HUES64 (cell line): ENCODE measurements around the gene CNTN6. TPM values are rescaled to one million over a fixed set of nuclear protein-coding genes. Genes with fewer than 3 reads are reported as not detected.

Experiments used
- H3K27ac ChIP-seq: 2 replicates; pipeline ENCODE4 v1.7.0; 2013; ENCODE audit warnings: low read depth, low read length, inconsistent platforms
- H3K27me3 ChIP-seq: 2 replicates; pipeline ENCODE4 v1.6.1; 2013; ENCODE audit warnings: mild to moderate bottlenecking, low read length; ENCODE audit not compliant: insufficient read depth
- H3K36me3 ChIP-seq: 2 replicates; pipeline ENCODE4 v1.6.1; 2013; ENCODE audit warnings: mild to moderate bottlenecking, low read length; ENCODE audit not compliant: insufficient read depth
- H3K4me1 ChIP-seq: 2 replicates; pipeline ENCODE4 v1.6.1; 2013; ENCODE audit warnings: mild to moderate bottlenecking, low read length, moderate library complexity; ENCODE audit not compliant: insufficient read depth
- H3K4me3 ChIP-seq: 2 replicates; pipeline ENCODE4 v1.5.1; 2013; ENCODE audit warnings: mild to moderate bottlenecking, low read length, moderate library complexity
- H3K9ac ChIP-seq: 2 replicates; pipeline ENCODE4 v1.6.1; 2013; ENCODE audit warnings: mild to moderate bottlenecking, low read depth, low read length
- H3K9me3 ChIP-seq: 2 replicates; pipeline ENCODE4 v1.6.1; 2013; ENCODE audit warnings: low read depth, low read length; ENCODE audit not compliant: insufficient read depth
- WGBS: fragments of 150-250, 120-280 bp; methylation state at CpG from one replicate; pipeline ENCODE4 v1.1.7; 2013; ENCODE audit warnings: missing lambda C conversion rate; 5-methylcytosine and 5-hydroxymethylcytosine counted together
- polyA plus RNA-seq, 2 experiments: library from polyadenylated mRNA; stranded (reverse); fragments of 50-300 nt; gene quantifications; one replicate each; pipeline ENCODE4 v1.2.3, GENCODE V29; 2013

Gene CNTN6
- polyA plus RNA-seq (2013, experiment 1 of 2), result 0.20 TPM
- 0.19 TPM for polyA plus RNA-seq (2013, experiment 2 of 2)

DNA sequence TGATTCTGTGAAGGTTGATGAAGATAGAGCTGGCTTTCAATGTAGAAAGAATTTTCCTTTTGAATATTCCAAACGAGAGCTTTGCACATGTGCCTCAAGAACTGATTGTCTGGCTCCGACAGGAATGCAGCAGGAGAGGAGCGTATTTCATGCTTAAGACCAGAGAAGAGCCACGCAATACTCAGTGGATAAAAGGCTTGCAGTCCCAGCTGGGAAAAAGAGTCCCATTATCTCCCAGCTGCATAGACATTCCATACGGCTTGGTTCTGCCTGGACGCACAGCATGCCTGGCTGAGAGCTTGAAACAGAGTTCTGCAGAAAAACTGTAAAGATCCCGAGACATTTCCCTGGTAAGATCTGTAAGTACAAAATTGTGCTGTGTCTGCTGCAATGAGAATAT is at the start of gene CNTN6:
TSS of gene CNTN6 (plus strand) at position 254 of the 400 bp plus-strand sequence. CDS start 54,985 bp downstream, outside the sequence.
- H3K4me1 ChIP-seq, result peaks cover 9% of the 10 kb centered on the region; the same call in 1 of the 2 replicates
- no peak within 1 kb of the TSS for H3K4me3 ChIP-seq
- H3K27ac ChIP-seq, result no peak within 1 kb of the TSS
- no peak within 1 kb of the TSS for H3K9ac ChIP-seq
- no peaks in the 10 kb centered on the region for H3K36me3 ChIP-seq
- no peaks in the 10 kb centered on the region for H3K27me3 ChIP-seq
- WGBS, result 82% methylated on average over 7 of the region's 7 CpGs
- H3K9me3 ChIP-seq, result peaks cover 4% of the 10 kb centered on the region

DNA sequence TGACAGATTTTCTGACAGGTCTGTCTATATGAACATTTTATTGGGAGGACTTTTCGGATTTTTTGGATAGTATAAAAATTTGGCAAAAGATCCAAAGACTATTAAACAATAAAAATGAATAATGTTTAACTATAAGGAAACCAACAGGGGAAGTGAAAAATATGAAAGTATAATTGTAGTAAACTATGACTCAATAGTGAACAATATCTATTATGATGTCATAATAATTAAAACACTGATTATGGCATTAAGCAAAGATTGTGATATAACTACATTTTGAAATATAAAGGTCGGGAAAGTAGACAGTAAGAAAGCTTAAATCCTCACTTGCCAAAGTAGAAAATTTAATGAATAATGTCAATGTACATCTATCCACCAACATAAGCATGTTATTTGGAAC is 44.3 kb upstream of the CNTN6 start:
- no peaks in the 10 kb centered on the region for H3K4me1 ChIP-seq
- WGBS, result no CpG with 5 or more reads among the region's 2 CpGs
- H3K9ac ChIP-seq, result no peak overlapping the region
- H3K9me3 ChIP-seq, result peaks cover 23% of the 10 kb centered on the region
- no peak overlapping the region for H3K27ac ChIP-seq
- no peaks in the 10 kb centered on the region for H3K36me3 ChIP-seq
- H3K27me3 ChIP-seq, result no peaks in the 10 kb centered on the region
- H3K4me3 ChIP-seq, result no peak overlapping the region

- Histone ChIP-seq H3K9ac (no peak overlapping the region), H3K4me1 (no peaks in the 10 kb centered on the region), H3K4me3 (no peak overlapping the region), H3K27me3 (no peaks in the 10 kb centered on the region), H3K9me3 (peaks cover 13% of the 10 kb centered on the region; the same call in 1 of the 2 replicates), H3K27ac (no peak overlapping the region), H3K36me3 (no peaks in the 10 kb centered on the region)
- 75% methylated on average over 3 of the region's 3 CpGs for WGBS
These were observed 37.0 kb upstream of the CNTN6 start for GRCh38 chr3:1055870-1056269.

- no peak overlapping the region for H3K4me3 ChIP-seq
- H3K9ac ChIP-seq, result no peak overlapping the region
These were observed 36.1 kb upstream of the CNTN6 start for GRCh38 chr3:1056744-1057143.

DNA sequence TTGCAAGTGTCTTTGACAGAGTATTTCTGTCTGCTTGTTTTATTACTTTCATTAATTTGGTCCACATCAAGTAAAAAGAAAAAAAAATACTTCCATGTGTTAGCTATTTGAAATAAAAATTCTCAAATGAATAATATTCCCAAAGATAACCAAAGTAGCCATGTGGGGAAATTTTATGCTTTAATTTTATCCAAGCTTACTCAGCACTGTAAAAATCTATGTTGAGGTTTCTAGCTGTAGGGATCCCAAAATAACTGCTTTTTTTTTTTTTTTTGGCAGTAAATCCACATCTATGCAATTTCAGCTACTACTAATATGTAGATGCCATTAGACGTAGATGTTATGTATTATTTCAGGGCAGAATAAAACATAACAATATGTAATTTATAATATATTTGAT is 35.4 kb upstream of the CNTN6 start:
- Histone ChIP-seq H3K27ac (no peak overlapping the region), H3K9me3 (peaks cover 13% of the 10 kb centered on the region; the same call in 1 of the 2 replicates), H3K36me3 (no peaks in the 10 kb centered on the region), H3K4me3 (no peak overlapping the region), H3K27me3 (no peaks in the 10 kb centered on the region), H3K4me1 (no peaks in the 10 kb centered on the region), H3K9ac (no peak overlapping the region)
- WGBS, result no CpG with 5 or more reads among the region's 1 CpG

More at GRCh38 chr3:1056744-1057143, 36.1 kb upstream of the CNTN6 start:
- no peaks in the 10 kb centered on the region for H3K27me3 ChIP-seq
- no peaks in the 10 kb centered on the region for H3K4me1 ChIP-seq
- peaks cover 13% of the 10 kb centered on the region; the same call in 1 of the 2 replicates for H3K9me3 ChIP-seq
- no peaks in the 10 kb centered on the region for H3K36me3 ChIP-seq
- H3K27ac ChIP-seq, result no peak overlapping the region

DNA sequence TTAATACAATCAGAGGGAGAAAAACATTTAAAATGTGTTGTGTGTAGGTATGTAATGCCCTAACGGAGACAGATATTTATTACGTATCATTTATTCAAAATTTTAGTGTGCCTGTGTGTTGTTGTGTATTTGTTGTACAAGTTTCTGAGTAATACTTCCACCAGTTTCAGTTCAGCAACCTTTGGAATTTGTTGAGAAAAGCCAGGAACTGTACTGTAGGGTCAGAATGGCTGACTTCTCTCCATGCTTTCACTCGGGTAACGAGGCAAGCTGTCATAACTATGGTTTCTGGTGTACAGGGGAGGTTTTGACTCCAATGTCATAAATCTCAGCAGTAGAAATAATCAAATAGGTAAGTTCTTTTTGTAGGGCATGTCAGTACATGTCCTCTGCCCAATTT is 23.8 kb upstream of the CNTN6 start:
- no peak overlapping the region for H3K4me3 ChIP-seq
- no peak overlapping the region for H3K27ac ChIP-seq
- no peak overlapping the region for H3K9ac ChIP-seq
- H3K4me1 ChIP-seq, result no peaks in the 10 kb centered on the region
- WGBS, result 83% methylated on average over 4 of the region's 4 CpGs
- no peaks in the 10 kb centered on the region for H3K27me3 ChIP-seq
- no peaks in the 10 kb centered on the region for H3K36me3 ChIP-seq
- peaks cover 23% of the 10 kb centered on the region; the same call in 1 of the 2 replicates for H3K9me3 ChIP-seq

GRCh38 chr3:1072041-1072440 is 20.8 kb upstream of the CNTN6 start:
- H3K27ac ChIP-seq, result no peak overlapping the region
- H3K27me3 ChIP-seq, result no peaks in the 10 kb centered on the region
- H3K9ac ChIP-seq, result no peak overlapping the region
- no peak overlapping the region for H3K4me3 ChIP-seq
- 86% methylated on average over 3 of the region's 5 CpGs for WGBS
- no peaks in the 10 kb centered on the region for H3K36me3 ChIP-seq
- H3K9me3 ChIP-seq, result peaks cover 10% of the 10 kb centered on the region; the same call in 1 of the 2 replicates
- H3K4me1 ChIP-seq, result no peaks in the 10 kb centered on the region

- H3K27ac ChIP-seq, result no peak overlapping the region
- peaks cover 13% of the 10 kb centered on the region for H3K9me3 ChIP-seq
- no peaks in the 10 kb centered on the region for H3K27me3 ChIP-seq
- no peak overlapping the region for H3K9ac ChIP-seq
- H3K4me3 ChIP-seq, result no peak overlapping the region
- H3K4me1 ChIP-seq, result no peaks in the 10 kb centered on the region
- H3K36me3 ChIP-seq, result no peaks in the 10 kb centered on the region
These were observed 13.2 kb upstream of the CNTN6 start for GRCh38 chr3:1079662-1080061.

- Histone ChIP-seq H3K9ac (no peak overlapping the region), H3K27ac (no peak overlapping the region), H3K4me3 (no peak overlapping the region), H3K27me3 (no peaks in the 10 kb centered on the region), H3K9me3 (peaks cover 16% of the 10 kb centered on the region), H3K4me1 (no peaks in the 10 kb centered on the region), H3K36me3 (no peaks in the 10 kb centered on the region)
- 62% methylated on average over 2 of the region's 2 CpGs for WGBS
These were observed 10.7 kb upstream of the CNTN6 start for GRCh38 chr3:1082108-1082507.

DNA sequence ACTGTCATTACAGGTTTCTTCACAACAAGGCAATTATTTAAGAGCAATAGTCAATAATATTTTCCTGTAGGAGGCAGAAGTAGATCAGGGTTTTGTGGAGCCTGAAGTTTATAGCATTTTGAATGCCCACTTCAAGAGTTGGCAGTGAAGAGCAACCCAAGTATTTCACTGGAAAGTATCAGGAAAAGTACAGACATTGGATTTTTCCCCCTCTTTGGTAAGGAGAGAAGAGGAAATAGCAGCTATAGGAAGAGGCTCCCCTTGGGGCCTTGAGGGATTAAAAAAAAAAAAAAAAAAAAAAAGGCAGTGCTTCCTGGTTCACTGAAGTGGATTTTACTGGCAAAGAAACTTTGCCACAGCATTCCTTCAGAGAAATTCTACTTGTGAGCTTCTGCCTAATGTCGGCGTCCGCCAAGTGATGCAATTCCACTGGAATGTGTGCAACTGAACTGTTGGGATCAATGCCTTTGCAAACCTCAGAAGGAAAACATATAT is 5.7 kb upstream of the CNTN6 start:
- Histone ChIP-seq H3K4me3 (no peak overlapping the region), H3K9ac (no peak overlapping the region)
- 85% methylated on average over 3 of the region's 3 CpGs for WGBS

GRCh38 chr3:1088503-1088902 is 4.3 kb upstream of the CNTN6 start:
- H3K4me1 ChIP-seq, result peaks cover 9% of the 10 kb centered on the region; the same call in 1 of the 2 replicates
- H3K27ac ChIP-seq, result no peak overlapping the region
- no peak overlapping the region for H3K4me3 ChIP-seq
- H3K36me3 ChIP-seq, result no peaks in the 10 kb centered on the region
- H3K9ac ChIP-seq, result no peak overlapping the region
- H3K9me3 ChIP-seq, result peaks cover 7% of the 10 kb centered on the region
- H3K27me3 ChIP-seq, result no peaks in the 10 kb centered on the region
- WGBS, result 100% methylated on average over 1 of the region's 1 CpG

More for the DNA sequence above, 5.7 kb upstream of the CNTN6 start:
- Histone ChIP-seq H3K9me3 (peaks cover 10% of the 10 kb centered on the region), H3K27me3 (no peaks in the 10 kb centered on the region), H3K36me3 (no peaks in the 10 kb centered on the region), H3K27ac (no peak overlapping the region), H3K4me1 (no peaks in the 10 kb centered on the region)

DNA sequence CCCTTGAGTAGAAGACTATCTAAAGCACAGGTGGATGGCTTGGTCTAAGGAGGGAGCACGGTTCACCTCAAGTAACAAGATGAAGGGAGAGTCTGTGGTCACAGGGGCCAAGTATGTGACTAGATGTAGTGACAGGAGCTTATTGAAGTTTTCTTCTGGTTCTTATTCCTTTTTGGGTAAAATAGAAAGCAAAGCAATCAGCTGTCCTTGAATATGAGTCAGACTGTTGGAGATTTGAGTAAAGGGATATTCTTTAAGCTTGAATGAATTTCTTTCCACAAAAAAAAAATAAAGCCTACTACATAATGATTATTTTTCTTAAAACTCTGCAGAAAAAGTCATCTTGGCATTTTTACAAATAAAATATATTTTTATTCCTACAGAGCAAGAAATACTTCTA is 1.5 kb upstream of the CNTN6 start:
- Histone ChIP-seq H3K4me3 (no peak overlapping the region), H3K27ac (no peak overlapping the region), H3K36me3 (no peaks in the 10 kb centered on the region), H3K27me3 (no peaks in the 10 kb centered on the region), H3K4me1 (peaks cover 9% of the 10 kb centered on the region; the same call in 1 of the 2 replicates), H3K9ac (no peak overlapping the region), H3K9me3 (no peaks in the 10 kb centered on the region; the same call in 1 of the 2 replicates)
- 64% methylated on average over 1 of the region's 1 CpG for WGBS
